C4-2B (cell line): ENCODE results near the gene ATCAY.

Source experiments
- ZFX ChIP-seq: fragments of 450-650 bp; IDR thresholded peaks from 2 replicates; pipeline ENCODE4 v1.6.1; 2017
- TF ChIP-seq, protein P1 (sequence below): fragments of 450-650 bp; conservative IDR thresholded peaks from 2 replicates; pipeline ENCODE4 v1.5.1; 2017; ENCODE audit warnings: mild to moderate bottlenecking

DNA sequence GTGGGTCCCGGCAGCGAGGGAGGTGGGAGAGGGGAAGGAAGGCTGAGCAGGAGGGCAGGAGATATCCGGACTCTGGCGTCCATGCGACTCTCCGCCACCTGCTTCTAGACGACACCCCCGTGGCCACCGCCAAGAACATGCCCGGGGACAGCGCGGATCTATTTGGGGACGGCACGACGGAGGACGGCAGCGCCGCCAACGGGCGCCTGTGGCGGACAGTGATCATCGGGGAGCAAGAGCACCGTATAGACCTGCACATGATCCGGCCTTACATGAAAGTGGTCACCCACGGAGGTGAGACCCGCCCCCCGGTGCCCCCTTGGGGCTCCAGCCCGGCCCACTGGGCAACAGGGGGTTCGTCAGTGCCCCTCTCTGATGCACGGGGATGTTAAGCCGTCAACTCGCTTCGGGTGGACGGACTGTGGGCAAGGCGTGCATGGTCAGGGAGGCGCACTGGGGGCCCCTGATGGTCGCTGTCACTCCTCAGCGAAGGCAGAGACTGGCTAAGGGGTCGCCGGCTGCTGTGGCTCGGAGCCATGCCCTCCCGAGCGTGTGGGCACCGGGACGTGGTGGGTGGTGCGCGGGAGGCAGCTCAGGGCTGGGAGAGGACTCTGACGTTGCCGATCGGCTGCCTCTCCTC is 27.3 kb downstream of the ATCAY start:
- TF ChIP-seq, protein P1, sequence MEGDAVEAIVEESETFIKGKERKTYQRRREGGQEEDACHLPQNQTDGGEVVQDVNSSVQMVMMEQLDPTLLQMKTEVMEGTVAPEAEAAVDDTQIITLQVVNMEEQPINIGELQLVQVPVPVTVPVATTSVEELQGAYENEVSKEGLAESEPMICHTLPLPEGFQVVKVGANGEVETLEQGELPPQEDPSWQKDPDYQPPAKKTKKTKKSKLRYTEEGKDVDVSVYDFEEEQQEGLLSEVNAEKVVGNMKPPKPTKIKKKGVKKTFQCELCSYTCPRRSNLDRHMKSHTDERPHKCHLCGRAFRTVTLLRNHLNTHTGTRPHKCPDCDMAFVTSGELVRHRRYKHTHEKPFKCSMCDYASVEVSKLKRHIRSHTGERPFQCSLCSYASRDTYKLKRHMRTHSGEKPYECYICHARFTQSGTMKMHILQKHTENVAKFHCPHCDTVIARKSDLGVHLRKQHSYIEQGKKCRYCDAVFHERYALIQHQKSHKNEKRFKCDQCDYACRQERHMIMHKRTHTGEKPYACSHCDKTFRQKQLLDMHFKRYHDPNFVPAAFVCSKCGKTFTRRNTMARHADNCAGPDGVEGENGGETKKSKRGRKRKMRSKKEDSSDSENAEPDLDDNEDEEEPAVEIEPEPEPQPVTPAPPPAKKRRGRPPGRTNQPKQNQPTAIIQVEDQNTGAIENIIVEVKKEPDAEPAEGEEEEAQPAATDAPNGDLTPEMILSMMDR = no peak
- no peak for TF ChIP-seq ZFX
